A549 (cell line): ENCODE measurements around the gene NTRK2. TPM values are rescaled to one million over a fixed set of nuclear protein-coding genes. Genes with fewer than 3 reads are reported as not detected.

ENCODE experiments used
- ATAC-seq, 2 experiments: fragments of 200-7000 bp in 1 of 2; fragments of >200 bp in 1 of 2; cut with Nextera tagmentation in 1 of 2; cut with Tn5 transposase in 1 of 2; 3 replicates each; pipeline versions ENCODE4 v1.8.0 to v1.9.1; 2018 to 2020; ENCODE audit warnings: mild to moderate bottlenecking in 1 of 2, moderate library complexity in 1 of 2
- CTCF ChIA-PET: fragments of 300-600 bp; sonication (Branson Sonifier 250); formaldehyde crosslinking; extraction: SDS; loops from one replicate; lab custom pipeline; 2021; ENCODE audit warnings: antibody characterized with exemption, inconsistent platforms; lab: Yijun Ruan, JAX
- POLR2A ChIA-PET: fragments of 350-600 bp; formaldehyde crosslinking; extraction: SDS; loops from one replicate; lab custom pipeline; 2021; ENCODE audit warnings: antibody characterized with exemption, inconsistent platforms; lab: Yijun Ruan, JAX
- DNase-seq, 2 experiments: peaks; one replicate each; pipeline versions ENCODE4 v3.0.0 to v3.0.0-alpha.2; 2011 to 2016; ENCODE audit warnings: low read depth in 1 of 2, low spot score in 1 of 2
- FAIRE-seq: peaks from 2 replicates; lab custom pipeline; 2011; peaks lifted over from hg19 to GRCh38; lab: Jason Lieb, UNC
- H3K27ac ChIP-seq, 2 experiments: fragments of >200 bp; sonication (Bioruptor Twin); formaldehyde crosslinking; 3 replicates each; pipeline ENCODE4 v1.5.1; 2016 to 2017
- H3K4me1 ChIP-seq: fragments of >200 bp; sonication (Bioruptor Twin); formaldehyde crosslinking; 3 replicates; pipeline ENCODE4 v1.6.1; 2016
- H3K4me2 ChIP-seq: fragments of >200 bp; sonication (Bioruptor Twin); formaldehyde crosslinking; 3 replicates; pipeline ENCODE4 v1.6.1; 2016
- H3K4me3 ChIP-seq: fragments of >200 bp; sonication (Bioruptor Twin); formaldehyde crosslinking; 3 replicates; pipeline ENCODE4 v1.5.1; 2016
- H3K9me3 ChIP-seq: fragments of >200 bp; sonication (Bioruptor Twin); formaldehyde crosslinking; 3 replicates; pipeline ENCODE4 v1.6.1; 2016
- CBX2 ChIP-seq: fragments of 200-600 bp; sonication (generic); IDR thresholded peaks from 2 replicates; pipeline ENCODE4 v1.6.1; 2016; ENCODE audit warnings: low read depth, mild to moderate bottlenecking, borderline replicate concordance
- CTCF ChIP-seq: fragments of >200 bp; sonication (Bioruptor Twin); formaldehyde crosslinking; IDR thresholded peaks from 3 replicates; pipeline ENCODE4 v1.5.1; 2016
- EP300 ChIP-seq, 2 experiments: fragments of >200 bp; sonication (Bioruptor Twin); formaldehyde crosslinking; IDR thresholded peaks; 2 replicates in 1 of 2; 3 replicates in 1 of 2; pipeline ENCODE4 v1.6.1; 2016 to 2017
- ESRRA ChIP-seq: fragments of 150-350 bp; IDR thresholded peaks from 2 replicates; pipeline ENCODE4 v1.6.1; 2014; ENCODE audit warnings: mild to moderate bottlenecking, low read length, borderline replicate concordance
- FOSB ChIP-seq: fragments of 250-450 bp; sonication (Bioruptor Pico); IDR thresholded peaks from 2 replicates; pipeline ENCODE4 v1.5.0; 2020; ENCODE audit warnings: mild to moderate bottlenecking, moderate library complexity
- GATA3 ChIP-seq: IDR thresholded peaks from 2 replicates; pipeline ENCODE4 v1.6.1; 2012; ENCODE audit warnings: borderline replicate concordance
- HEYL ChIP-seq: fragments of 250-450 bp; sonication (Bioruptor Pico); IDR thresholded peaks from 2 replicates; pipeline ENCODE4 v1.8.0; 2021; ENCODE audit warnings: mild to moderate bottlenecking, moderate library complexity
- HOXB5 ChIP-seq: fragments of 250-450 bp; sonication (Bioruptor Pico); IDR thresholded peaks from 2 replicates; pipeline ENCODE4 v1.5.0; 2020; ENCODE audit warnings: mild to moderate bottlenecking, moderate library complexity
- JUNB ChIP-seq: fragments of >200 bp; sonication (Bioruptor Twin); formaldehyde crosslinking; IDR thresholded peaks from 2 replicates; pipeline ENCODE4 v1.6.1; 2016
- MAFK ChIP-seq: fragments of 450-650 bp; IDR thresholded peaks from 2 replicates; pipeline ENCODE4 v1.6.1; 2014; ENCODE audit not compliant: partially characterized antibody
- MYC ChIP-seq: IDR thresholded peaks from 2 replicates; pipeline ENCODE4 v1.6.1; 2012; ENCODE audit warnings: mild to moderate bottlenecking, inconsistent platforms, low read length, improper control_type of control experiment, borderline replicate concordance
- NFE2L2 ChIP-seq: fragments of 150-350 bp; conservative IDR thresholded peaks from 2 replicates; pipeline ENCODE4 v1.6.1; 2014; ENCODE audit warnings: low read length
- NPAS2 ChIP-seq: fragments of 250-450 bp; sonication (Bioruptor Pico); IDR thresholded peaks from 2 replicates; pipeline ENCODE4 v1.8.0; 2022; ENCODE audit warnings: mild to moderate bottlenecking, moderate library complexity, borderline replicate concordance
- POLR2A ChIP-seq: IDR thresholded peaks from 2 replicates; pipeline ENCODE4 v1.6.1; 2012; ENCODE audit warnings: mild to moderate bottlenecking, low read length
- RNF2 ChIP-seq: fragments of 200-600 bp; sonication (generic); IDR thresholded peaks from 2 replicates; pipeline ENCODE4 v1.6.1; 2016; ENCODE audit warnings: low read depth, mild to moderate bottlenecking, antibody characterized with exemption, moderate library complexity, borderline replicate concordance
- ZSCAN20 ChIP-seq: fragments of 250-450 bp; sonication (Bioruptor Pico); IDR thresholded peaks from 2 replicates; pipeline ENCODE4 v1.8.0; 2022; ENCODE audit warnings: mild to moderate bottlenecking, moderate library complexity
- WGBS: methylation state at CpG from one replicate; pipeline ENCODE4 v1.1.6; 2017; ENCODE audit errors: missing lambda C conversion rate; 5-methylcytosine and 5-hydroxymethylcytosine counted together
- polyA plus RNA-seq, 4 experiments: library from polyadenylated mRNA; depleted of rRNA in 3 of 4; stranded (reverse); fragments of >200 nt; fragmentation: RNase III in 1 of 4; extraction: RNeasy Plus Mini Kit Qiagen cat#74134 plus additional on column Dnase treatment in 1 of 4; gene quantifications; 2 replicates in 3 of 4; 3 replicates in 1 of 4; pipeline ENCODE4 v1.2.3, GENCODE V29; 2011 to 2017
- TF ChIP-seq, protein P1 (sequence below): fragments of 200-600 bp; sonication (generic); IDR thresholded peaks from 2 replicates; pipeline ENCODE4 v1.6.1; 2016; ENCODE audit warnings: antibody characterized with exemption, mild to moderate bottlenecking, moderate library complexity
- TF ChIP-seq, protein P2 (sequence below): IDR thresholded peaks from 2 replicates; pipeline ENCODE4 v1.6.1; 2012
- TF ChIP-seq, protein P3 (sequence below): fragments of 250-450 bp; sonication (Bioruptor Pico); IDR thresholded peaks from 2 replicates; pipeline ENCODE4 v1.5.0; 2021; ENCODE audit warnings: mild to moderate bottlenecking, moderate library complexity, borderline replicate concordance

Gene NTRK2
- polyA plus RNA-seq, 2 of the 4 experiments (the other 2 are of a cell fraction): 0.03 TPM

DNA sequence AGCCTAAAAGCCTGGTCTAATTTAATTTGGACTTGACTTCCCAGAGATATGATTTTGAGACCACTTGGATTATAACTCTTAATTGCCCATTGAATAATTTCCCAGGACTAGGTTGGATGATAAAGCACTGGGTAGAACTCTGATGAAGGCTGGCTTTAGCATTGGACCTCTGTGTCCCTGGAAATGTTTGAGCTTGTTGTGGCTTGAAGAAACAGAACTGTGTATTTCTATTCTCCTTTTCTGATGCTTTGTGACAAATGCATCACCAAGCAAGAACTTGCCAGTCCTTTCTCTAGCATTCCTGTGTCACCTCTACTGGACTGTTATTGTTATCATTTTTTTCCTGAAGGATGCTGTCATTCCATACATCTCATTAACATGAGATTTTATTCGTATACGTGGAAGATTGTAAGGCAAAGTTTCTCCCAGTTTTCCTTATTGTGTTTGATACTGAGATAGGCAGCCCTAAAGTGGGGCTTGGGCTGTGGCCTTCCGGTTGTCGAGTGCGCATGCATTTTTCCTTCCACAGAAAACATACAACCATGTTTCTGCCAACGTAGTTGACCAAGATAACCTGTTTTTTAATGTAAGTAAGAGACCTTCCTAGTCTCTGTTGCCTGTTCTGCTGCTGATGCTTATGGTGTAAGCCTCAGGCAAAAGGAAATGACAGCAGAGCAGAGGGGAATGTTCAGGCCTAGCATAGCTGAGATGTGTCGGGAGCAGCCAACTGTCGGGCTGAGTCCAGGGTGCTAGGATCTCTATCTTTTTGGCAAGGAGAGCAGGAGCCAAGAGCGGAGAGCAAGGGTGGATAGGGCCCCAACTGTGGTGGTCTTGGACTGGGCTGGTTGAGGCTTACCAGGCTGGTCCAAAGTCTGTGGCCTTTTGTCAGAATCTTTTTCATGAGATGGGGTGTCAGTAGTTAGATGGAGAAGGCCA lies 2.3 kb downstream of the NTRK2 start:
- ChIA-PET CTCF (interaction anchor here (0.8 to 1.5 kb wide), 5 partner anchors 8 to 938 kb away, joined by 3 to 6 read pairs (median 4); no protein-coding TSS in a partner anchor), POLR2A (no interaction called here)
- ATAC-seq (no peak), FAIRE-seq (no peak), DNase-seq (no peak)
- peaks cover 22% of the 10 kb centered on the region; the same call in 2 of the 3 replicates for H3K4me1 ChIP-seq
- H3K4me2 ChIP-seq: no peak overlapping the region
- H3K9me3 ChIP-seq: no peaks in the 10 kb centered on the region
- no peak overlapping the region for H3K27ac ChIP-seq
- WGBS: 65% methylated on average over 9 of the region's 9 CpGs
- H3K4me3 ChIP-seq: no peak overlapping the region
- TF ChIP-seq NFE2L2 (no peak), RNF2 (no peak), CTCF (no peak), CBX2 (no peak), FOSB (CRISPR knock-in tag) (no peak), POLR2A (no peak), NPAS2 (CRISPR knock-in tag) (no peak), ZSCAN20 (CRISPR knock-in tag) (no peak), JUNB (no peak), MYC (no peak), EP300 (IDR thresholded peaks at IDR 0.05) (no peak), HEYL (CRISPR knock-in tag) (no peak)
- TF ChIP-seq, protein P1, sequence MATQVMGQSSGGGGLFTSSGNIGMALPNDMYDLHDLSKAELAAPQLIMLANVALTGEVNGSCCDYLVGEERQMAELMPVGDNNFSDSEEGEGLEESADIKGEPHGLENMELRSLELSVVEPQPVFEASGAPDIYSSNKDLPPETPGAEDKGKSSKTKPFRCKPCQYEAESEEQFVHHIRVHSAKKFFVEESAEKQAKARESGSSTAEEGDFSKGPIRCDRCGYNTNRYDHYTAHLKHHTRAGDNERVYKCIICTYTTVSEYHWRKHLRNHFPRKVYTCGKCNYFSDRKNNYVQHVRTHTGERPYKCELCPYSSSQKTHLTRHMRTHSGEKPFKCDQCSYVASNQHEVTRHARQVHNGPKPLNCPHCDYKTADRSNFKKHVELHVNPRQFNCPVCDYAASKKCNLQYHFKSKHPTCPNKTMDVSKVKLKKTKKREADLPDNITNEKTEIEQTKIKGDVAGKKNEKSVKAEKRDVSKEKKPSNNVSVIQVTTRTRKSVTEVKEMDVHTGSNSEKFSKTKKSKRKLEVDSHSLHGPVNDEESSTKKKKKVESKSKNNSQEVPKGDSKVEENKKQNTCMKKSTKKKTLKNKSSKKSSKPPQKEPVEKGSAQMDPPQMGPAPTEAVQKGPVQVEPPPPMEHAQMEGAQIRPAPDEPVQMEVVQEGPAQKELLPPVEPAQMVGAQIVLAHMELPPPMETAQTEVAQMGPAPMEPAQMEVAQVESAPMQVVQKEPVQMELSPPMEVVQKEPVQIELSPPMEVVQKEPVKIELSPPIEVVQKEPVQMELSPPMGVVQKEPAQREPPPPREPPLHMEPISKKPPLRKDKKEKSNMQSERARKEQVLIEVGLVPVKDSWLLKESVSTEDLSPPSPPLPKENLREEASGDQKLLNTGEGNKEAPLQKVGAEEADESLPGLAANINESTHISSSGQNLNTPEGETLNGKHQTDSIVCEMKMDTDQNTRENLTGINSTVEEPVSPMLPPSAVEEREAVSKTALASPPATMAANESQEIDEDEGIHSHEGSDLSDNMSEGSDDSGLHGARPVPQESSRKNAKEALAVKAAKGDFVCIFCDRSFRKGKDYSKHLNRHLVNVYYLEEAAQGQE: no peak
- TF ChIP-seq, protein P2, sequence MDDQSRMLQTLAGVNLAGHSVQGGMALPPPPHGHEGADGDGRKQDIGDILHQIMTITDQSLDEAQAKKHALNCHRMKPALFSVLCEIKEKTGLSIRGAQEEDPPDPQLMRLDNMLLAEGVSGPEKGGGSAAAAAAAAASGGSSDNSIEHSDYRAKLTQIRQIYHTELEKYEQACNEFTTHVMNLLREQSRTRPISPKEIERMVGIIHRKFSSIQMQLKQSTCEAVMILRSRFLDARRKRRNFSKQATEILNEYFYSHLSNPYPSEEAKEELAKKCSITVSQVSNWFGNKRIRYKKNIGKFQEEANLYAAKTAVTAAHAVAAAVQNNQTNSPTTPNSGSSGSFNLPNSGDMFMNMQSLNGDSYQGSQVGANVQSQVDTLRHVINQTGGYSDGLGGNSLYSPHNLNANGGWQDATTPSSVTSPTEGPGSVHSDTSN: no peak
- TF ChIP-seq, protein P3, sequence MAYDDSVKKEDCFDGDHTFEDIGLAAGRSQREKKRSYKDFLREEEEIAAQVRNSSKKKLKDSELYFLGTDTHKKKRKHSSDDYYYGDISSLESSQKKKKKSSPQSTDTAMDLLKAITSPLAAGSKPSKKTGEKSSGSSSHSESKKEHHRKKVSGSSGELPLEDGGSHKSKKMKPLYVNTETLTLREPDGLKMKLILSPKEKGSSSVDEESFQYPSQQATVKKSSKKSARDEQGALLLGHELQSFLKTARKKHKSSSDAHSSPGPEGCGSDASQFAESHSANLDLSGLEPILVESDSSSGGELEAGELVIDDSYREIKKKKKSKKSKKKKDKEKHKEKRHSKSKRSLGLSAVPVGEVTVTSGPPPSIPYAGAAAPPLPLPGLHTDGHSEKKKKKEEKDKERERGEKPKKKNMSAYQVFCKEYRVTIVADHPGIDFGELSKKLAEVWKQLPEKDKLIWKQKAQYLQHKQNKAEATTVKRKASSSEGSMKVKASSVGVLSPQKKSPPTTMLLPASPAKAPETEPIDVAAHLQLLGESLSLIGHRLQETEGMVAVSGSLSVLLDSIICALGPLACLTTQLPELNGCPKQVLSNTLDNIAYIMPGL (CRISPR knock-in tag): no peak
- TF ChIP-seq, all 56 proteins: peak for 0

- Histone ChIP-seq H3K4me1 (peaks cover 15% of the 10 kb centered on the region; the same call in 2 of the 3 replicates), H3K9me3 (no peaks in the 10 kb centered on the region), H3K4me2 (no peak overlapping the region), H3K4me3 (no peak overlapping the region), H3K27ac (no peak overlapping the region)
- TF ChIP-seq GATA3 (no peak), NPAS2 (CRISPR knock-in tag) (no peak), ESRRA (no peak), MAFK (no peak), CTCF (no peak), HOXB5 (CRISPR knock-in tag) (no peak)
- 7% methylated on average over 4 of the region's 4 CpGs for WGBS
- ATAC-seq (no peak), DNase-seq (no peak), FAIRE-seq (no peak)
- ChIA-PET POLR2A (no interaction called here), CTCF (interaction anchor here (1.0 to 1.2 kb wide), 2 partner anchors 23 to 586 kb away, joined by 3 to 4 read pairs; no protein-coding TSS in a partner anchor)
Measured at GRCh38 chr9:84673806-84674205, 4.3 kb downstream of the NTRK2 start.
